Measurements from ENCODE around the gene BSX.

GRCh38 chr11:122931510-122931909 is 50.1 kb downstream of the BSX start:
- TF ChIP-seq CTCF (conservative IDR thresholded peaks at IDR 0.05; ENCODE audit: low read length) (no peak), EZH2phosphoT487 (IDR thresholded peaks at IDR 0.05; ENCODE audit: borderline replicate concordance) (no peak)

Data from Loucy (cell line).